ENCODE measurements around the gene ARMC2. TPM values are rescaled to one million over a fixed set of nuclear protein-coding genes. Genes with fewer than 3 reads are reported as not detected.

ARMC2 gene
- total RNA-seq, 2 donors from 2014 or later, result 1.9 to 2.5 TPM

DNA sequence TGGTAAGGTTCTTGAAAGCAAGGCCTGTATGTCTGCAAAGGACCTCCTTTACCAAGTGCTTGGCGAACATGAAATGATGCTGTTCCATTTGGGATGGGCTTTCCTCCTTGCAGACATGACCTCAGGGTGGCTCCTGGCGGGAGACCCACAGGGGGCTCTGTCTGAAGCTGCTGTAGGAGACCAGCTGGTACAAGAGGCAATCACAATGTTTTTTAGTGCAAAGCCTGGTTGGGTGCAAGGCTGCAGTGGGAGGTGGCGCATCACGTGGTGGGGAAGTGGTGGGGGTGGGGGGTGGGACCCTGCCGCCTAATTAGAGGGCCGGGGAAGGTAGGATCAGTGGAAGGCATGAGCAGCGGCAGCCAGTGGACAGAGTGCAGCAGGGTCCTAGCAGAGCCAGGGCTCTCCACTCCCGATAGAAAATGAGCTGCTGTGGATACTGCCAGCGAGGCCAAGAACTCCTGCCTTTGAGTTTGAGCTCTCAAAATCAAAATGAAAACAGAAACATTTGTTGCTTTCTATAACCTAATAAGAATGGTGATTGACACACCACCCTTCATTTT lies 9.1 kb upstream of the ARMC2 start:
- TF ChIP-seq, protein P1, sequence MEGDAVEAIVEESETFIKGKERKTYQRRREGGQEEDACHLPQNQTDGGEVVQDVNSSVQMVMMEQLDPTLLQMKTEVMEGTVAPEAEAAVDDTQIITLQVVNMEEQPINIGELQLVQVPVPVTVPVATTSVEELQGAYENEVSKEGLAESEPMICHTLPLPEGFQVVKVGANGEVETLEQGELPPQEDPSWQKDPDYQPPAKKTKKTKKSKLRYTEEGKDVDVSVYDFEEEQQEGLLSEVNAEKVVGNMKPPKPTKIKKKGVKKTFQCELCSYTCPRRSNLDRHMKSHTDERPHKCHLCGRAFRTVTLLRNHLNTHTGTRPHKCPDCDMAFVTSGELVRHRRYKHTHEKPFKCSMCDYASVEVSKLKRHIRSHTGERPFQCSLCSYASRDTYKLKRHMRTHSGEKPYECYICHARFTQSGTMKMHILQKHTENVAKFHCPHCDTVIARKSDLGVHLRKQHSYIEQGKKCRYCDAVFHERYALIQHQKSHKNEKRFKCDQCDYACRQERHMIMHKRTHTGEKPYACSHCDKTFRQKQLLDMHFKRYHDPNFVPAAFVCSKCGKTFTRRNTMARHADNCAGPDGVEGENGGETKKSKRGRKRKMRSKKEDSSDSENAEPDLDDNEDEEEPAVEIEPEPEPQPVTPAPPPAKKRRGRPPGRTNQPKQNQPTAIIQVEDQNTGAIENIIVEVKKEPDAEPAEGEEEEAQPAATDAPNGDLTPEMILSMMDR (IDR thresholded peaks at IDR 0.05), result no peak
- intact Hi-C loops (cut with DNase I), result loop anchor here (5.0 to 10.0 kb wide), 3 partner anchors 53 to 236 kb away; no protein-coding TSS in a partner anchor
- no peaks in the 10 kb centered on the region for H3K27me3 ChIP-seq
- no peaks in the 10 kb centered on the region for H3K9me3 ChIP-seq
- no peaks in the 10 kb centered on the region for H3K36me3 ChIP-seq
- no peaks in the 10 kb centered on the region for H3K4me1 ChIP-seq
- no peak overlapping the region for H3K27ac ChIP-seq
- DNase-seq, result no peak
- H3K4me3 ChIP-seq, result no peak overlapping the region
- H3K9ac ChIP-seq (ENCODE audit: low read depth in 2 of 2, low read length in 2 of 2), result no peak overlapping the region

DNA sequence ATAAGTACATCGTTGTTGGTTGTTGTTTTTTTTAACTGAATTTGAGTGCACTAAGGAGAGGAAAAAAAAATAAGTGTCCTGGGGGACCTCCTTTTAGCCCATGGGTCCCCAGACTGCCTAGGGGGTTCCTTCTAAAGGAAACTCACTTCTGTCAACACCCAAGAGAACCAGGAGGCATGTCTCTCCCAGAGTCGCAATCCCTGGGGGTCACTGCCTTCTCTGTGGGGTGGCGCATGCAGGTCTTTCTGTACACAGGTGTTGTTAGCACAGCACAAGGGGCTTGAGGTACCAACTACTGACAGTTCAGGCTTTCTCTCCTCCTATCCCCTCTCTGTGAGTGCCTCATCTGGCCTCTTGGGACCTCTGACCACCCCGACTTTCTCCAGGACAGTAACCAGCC lies 7.3 kb upstream of the ARMC2 start:
- Histone ChIP-seq H3K36me3 (no peaks in the 10 kb centered on the region), H3K9me3 (no peaks in the 10 kb centered on the region), H3K4me3 (no peak overlapping the region), H3K9ac (ENCODE audit: low read depth in 2 of 2, low read length in 2 of 2) (no peak overlapping the region), H3K27me3 (no peaks in the 10 kb centered on the region), H3K27ac (no peak overlapping the region), H3K4me1 (no peaks in the 10 kb centered on the region)
- TF ChIP-seq, protein P1 (IDR thresholded peaks at IDR 0.05), result no peak
- intact Hi-C loops (cut with DNase I), result no loop called here
- no peak for DNase-seq

DNA sequence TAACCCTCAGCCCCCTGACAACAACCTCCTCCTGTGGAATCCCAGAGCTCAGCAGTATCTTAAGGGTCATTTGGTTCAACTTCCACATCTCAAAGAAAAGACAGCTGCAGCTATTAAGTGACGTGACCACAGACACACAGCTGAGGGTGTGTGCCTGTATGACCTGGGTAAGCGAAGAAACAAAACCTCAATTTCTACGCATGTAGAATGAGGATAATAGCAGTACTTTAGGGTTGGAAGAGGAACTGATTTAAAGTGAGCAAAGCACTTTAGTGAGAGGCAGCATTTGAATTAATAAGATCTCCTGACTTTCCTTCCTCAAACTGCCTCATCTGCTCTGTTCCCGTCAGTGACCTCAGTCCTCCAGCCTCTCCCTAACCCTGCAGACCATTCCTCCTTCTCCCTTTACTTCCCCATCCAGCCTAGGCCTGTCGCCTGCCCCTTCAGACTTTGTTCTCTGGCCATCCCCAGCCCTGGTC lies 6.8 kb upstream of the ARMC2 start:
- Histone ChIP-seq H3K9me3 (no peaks in the 10 kb centered on the region), H3K27ac (no peak overlapping the region)
- no peak for DNase-seq

DNA sequence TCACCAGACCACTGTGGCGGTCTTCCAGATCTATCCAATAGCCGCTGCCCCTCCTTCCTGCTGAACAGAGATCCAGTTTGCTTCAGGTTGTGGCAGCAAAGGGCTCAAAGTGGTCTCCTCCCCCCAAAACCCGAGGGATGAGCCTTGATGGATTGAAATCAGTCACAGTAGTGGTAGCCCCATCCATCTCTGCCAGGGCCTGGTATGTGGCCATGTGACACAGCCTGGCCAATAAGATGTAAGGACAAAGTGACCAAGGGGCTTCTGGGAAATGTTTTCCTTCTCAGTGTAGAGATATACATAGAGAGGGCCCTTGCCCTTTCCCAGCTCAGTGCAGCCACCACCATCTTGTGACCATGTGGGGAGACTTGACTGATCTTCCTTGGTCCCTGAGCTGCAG lies 4.1 kb upstream of the ARMC2 start:
- Histone ChIP-seq H3K9me3 (no peaks in the 10 kb centered on the region), H3K9ac (ENCODE audit: low read depth in 2 of 2, low read length in 2 of 2) (no peak overlapping the region), H3K36me3 (no peaks in the 10 kb centered on the region), H3K4me1 (no peaks in the 10 kb centered on the region), H3K27me3 (no peaks in the 10 kb centered on the region), H3K27ac (no peak overlapping the region), H3K4me3 (no peak overlapping the region)
- intact Hi-C loops (cut with DNase I), result no loop called here
- TF ChIP-seq, protein P1 (IDR thresholded peaks at IDR 0.05), result no peak
- DNase-seq, result no peak

More for the DNA sequence above, 6.8 kb upstream of the ARMC2 start:
- Histone ChIP-seq H3K9ac (ENCODE audit: low read depth in 2 of 2, low read length in 2 of 2) (no peak overlapping the region), H3K4me3 (no peak overlapping the region), H3K27me3 (no peaks in the 10 kb centered on the region), H3K4me1 (no peaks in the 10 kb centered on the region), H3K36me3 (no peaks in the 10 kb centered on the region)
- intact Hi-C loops (cut with DNase I), result no loop called here
- TF ChIP-seq, protein P1 (IDR thresholded peaks at IDR 0.05), result no peak

DNA sequence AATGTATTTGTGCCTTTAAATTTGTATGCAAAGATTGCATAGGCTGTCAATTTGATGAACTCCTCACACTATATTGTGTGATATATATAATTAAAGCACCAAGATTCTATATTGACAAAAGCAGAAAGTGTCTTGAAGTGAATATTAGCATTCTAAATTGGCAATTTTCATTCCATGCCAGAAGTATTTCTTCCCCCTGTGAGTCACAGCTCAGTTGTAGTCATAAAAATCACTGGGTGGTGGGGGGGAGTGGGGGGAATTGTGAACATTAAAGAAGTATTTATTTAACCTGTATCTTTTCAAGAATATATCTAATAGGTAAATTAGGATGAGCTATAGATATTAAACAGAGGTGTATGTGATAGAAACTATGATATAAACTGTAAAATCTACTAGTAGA lies 3.1 kb upstream of the ARMC2 start:
- Histone ChIP-seq H3K4me1 (no peaks in the 10 kb centered on the region), H3K36me3 (no peaks in the 10 kb centered on the region), H3K9ac (ENCODE audit: low read depth in 2 of 2, low read length in 2 of 2) (no peak overlapping the region), H3K27ac (no peak overlapping the region), H3K4me3 (no peak overlapping the region), H3K27me3 (no peaks in the 10 kb centered on the region), H3K9me3 (no peaks in the 10 kb centered on the region)
- TF ChIP-seq, protein P1 (IDR thresholded peaks at IDR 0.05), result no peak
- no peak for DNase-seq
- intact Hi-C loops (cut with DNase I), result no loop called here

Data from colonic mucosa (tissue), 4 donors.